ENCODE results near the gene CBFA2T2.

- TF ChIP-seq CTCF (IDR thresholded peaks at IDR 0.05) (no peak), POLR2A (IDR thresholded peaks at IDR 0.05) (no peak), POLR2AphosphoS5 (IDR thresholded peaks at IDR 0.05) (no peak), EP300 (IDR thresholded peaks at IDR 0.05) (no peak)
These were observed at the start of gene CBFA2T2 for GRCh38 chr20:33490023-33490933.

All from stomach (tissue), 4 donors.